GM04503 (cell line): ENCODE results near the gene KLK4.

ENCODE experiments used
- DNase-seq: peaks from one replicate; pipeline ENCODE4 v3.0.0-alpha.2; 2012; ENCODE audit warnings: low read depth

Gene KLK4

GRCh38 chr19:50878851-50879250 is 32.3 kb downstream of the KLK4 start:
- DNase-seq: no peak

GRCh38 chr19:50877338-50877737 is 33.9 kb downstream of the KLK4 start:
- no peak for DNase-seq

- no peak for DNase-seq
These were observed 34.7 kb downstream of the KLK4 start for GRCh38 chr19:50876456-50876855.

GRCh38 chr19:50875795-50876422 is 35.3 kb downstream of the KLK4 start:
- DNase-seq: no peak

- no peak for DNase-seq
These were observed 37.0 kb downstream of the KLK4 start for GRCh38 chr19:50874211-50874610.

GRCh38 chr19:50873056-50873455 is 38.1 kb downstream of the KLK4 start, which contains the start of gene KLK2:
Gene KLK2 (plus strand): TSS chr19:50873439. CDS start chr19:50873474, 35 bp downstream.
- no peak for DNase-seq

- DNase-seq: no peak
These were observed 40.6 kb downstream of the KLK4 start for GRCh38 chr19:50870417-50871089.

- DNase-seq: no peak
These were observed 41.7 kb downstream of the KLK4 start for GRCh38 chr19:50869479-50869878.

GRCh38 chr19:50861496-50862286 is 49.5 kb downstream of the KLK4 start:
- no peak for DNase-seq

GRCh38 chr19:50861010-50861409 is 50.2 kb downstream of the KLK4 start:
- DNase-seq: no peak

- DNase-seq: no peak
These were observed 51.3 kb downstream of the KLK4 start for GRCh38 chr19:50859849-50860248.

- DNase-seq: no peak
These were observed 52.3 kb downstream of the KLK4 start for GRCh38 chr19:50858886-50859285.

GRCh38 chr19:50857366-50857765 is 53.8 kb downstream of the KLK4 start:
- DNase-seq: no peak
